Stimulated activated CD8-positive, alpha-beta memory T cell treated with anti-CD3 and anti-CD28 coated beads, Interleukin-7, amount 100 ng/mL, for 1 hour (primary cell): ENCODE results near the gene RBM4B.

Experiments used
- DNase-seq, 2 donors: peaks; one replicate each; pipeline ENCODE4 v3.0.0-alpha.2; 2020; ENCODE audit warnings: low read depth in 2 of 2

Gene RBM4B

DNA sequence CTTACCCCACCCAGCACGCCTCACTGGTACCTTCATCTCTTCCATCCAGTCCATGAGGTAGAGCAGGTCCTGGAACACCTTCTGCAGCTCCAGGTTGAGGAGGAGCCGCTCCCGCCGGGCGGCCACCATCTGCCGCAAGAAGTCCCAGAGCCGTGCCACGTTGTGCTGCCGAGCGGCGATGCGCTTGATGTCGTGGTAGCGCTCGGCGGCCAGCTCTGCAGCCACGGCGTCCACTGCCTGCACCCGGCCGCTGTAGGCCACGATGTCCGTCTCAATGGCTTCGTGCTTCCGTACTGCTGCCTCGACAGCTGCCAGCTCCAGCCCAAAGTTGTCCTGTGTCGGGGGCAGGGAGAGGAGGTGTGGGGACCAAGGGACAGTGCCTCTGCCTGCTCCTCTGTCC is 29.8 kb upstream of the RBM4B start:
- DNase-seq, result no peak

DNA sequence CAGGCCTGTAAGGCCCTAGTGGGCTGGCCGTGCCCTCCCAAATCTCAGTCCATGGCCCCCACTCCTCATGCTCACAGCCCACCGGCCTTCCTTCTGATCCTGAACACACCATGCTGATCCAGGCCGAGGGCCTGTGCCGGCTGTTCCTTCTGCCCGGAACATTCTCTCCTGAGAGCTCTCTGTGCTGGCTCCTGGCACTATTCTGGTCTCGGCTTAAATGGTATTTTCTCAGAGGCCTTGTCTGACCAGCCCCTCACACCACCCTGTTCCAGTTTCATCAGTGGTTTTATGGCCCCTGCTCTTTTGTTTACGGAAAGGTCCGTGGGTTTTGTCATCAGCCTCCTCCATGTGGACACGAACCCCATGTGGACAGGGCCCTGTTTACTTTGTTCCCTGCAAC is 29.3 kb upstream of the RBM4B start:
- DNase-seq, result no peak

- DNase-seq, result no peak
Observed at GRCh38 chr11:66705587-66706335, 28.1 kb upstream of the RBM4B start.

DNA sequence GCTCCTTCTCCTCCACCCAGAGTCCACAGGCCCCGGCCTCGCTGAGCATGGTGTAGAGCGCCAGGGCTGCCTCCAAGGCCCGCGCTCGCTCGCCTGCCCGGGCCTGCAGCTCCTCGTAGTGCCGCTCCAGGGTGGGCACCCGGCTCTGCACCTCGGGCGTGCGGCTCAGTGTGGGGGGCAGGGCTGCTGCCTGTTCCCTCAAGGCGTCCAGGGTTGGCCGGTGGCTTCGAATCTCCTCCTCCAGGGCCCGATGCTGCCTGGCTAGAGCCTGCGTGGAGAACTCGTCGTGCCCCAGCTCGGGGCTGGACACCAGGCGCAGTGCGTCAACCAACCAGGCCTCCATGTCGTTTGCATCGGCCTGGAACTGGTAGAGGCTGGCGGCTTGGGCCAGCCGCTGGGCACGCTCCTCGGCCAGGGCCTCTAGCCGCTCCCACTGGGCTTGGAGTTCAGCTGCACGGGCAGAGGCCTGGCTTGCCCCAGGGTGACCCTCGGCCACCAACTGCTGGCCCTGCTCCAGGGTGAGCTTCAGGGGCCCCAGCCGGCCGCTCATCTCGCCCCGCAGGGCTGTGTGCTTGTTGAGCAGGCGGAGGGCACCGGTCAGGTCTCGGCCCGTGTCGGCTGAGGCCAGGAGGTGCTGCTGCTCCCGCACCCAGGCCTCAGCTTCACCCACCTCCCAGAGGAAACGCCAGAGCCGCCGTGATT is 27.1 kb upstream of the RBM4B start:
- no peak for DNase-seq

DNA sequence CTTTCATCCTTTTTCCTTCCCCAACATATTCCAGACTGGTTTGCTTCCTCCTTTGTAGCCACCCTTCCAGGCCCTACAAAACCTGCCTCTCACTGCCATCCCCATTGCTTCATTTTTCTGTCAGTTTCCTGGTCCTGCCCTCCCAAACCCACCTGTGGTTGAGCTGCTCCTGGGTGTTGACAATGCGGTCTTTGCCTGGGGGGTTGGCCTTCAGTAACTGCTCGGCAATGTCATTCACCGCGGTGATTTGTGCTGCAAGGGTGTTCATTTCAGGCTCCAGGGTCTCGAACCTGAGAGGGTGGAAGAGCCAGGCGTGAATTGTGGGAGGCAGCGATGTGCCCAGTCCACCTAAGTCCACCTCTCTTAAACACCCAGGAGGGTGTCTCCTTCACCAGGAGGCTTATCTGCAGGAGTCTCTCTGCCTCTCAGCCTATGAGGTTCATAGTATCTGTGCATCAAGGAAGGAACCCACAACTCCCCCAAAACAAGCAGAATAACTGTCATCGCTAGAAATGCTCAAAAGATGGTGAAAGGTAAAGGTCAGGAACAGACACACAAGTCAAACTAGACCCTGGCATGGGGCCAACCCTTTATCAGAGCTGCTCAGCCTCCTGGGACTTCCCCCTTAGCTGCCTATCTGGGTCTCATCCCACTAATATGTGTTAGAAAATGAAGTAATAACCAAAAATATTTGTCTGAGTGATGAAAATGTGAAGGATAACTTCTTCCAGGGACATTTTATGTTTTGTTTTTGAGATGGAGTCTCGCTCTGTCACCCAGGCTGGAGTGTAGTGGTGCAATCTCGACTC is 23.9 kb upstream of the RBM4B start:
- no peak for DNase-seq

DNA sequence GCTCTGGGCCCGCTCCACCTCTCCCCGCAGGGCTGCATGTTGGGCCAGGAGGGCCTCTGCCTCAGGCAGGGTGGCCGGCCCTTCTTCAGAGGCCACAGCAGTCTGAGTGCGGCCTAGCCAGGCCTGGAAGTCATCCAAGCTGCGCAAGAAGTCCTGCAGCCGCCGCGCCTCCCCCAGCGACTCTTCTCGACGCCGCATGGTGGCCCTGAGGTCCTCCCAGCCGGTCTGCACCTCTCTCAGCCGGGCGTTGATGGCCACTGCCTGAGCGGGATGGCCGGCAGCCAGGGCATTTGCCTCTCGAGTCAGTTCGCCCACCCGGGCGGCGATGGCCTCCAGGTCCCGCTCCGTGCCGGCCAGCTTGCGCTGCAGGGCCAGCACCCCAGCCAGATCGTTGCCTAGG is 23.1 kb upstream of the RBM4B start:
- no peak for DNase-seq

DNA sequence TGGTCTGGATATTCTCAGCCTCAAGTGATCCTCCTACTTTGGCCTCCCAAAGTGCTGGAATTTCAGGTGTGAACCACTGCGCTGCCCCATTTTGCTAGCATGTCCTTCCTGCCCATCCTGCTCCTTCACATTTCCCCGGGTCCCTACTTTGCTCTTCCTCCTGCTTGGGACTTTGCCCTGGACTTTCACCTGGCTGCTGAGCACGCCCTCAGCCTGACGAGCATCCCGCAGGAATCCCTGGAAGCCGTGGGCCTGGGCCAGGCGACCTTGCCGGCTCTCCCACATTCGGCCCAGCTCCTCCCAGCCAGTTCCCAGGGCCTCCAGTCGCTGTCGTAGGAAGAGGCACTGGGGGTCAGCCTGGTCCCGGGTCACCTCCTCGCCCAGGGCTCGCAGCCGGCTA is 22.6 kb upstream of the RBM4B start:
- DNase-seq, result no peak

DNA sequence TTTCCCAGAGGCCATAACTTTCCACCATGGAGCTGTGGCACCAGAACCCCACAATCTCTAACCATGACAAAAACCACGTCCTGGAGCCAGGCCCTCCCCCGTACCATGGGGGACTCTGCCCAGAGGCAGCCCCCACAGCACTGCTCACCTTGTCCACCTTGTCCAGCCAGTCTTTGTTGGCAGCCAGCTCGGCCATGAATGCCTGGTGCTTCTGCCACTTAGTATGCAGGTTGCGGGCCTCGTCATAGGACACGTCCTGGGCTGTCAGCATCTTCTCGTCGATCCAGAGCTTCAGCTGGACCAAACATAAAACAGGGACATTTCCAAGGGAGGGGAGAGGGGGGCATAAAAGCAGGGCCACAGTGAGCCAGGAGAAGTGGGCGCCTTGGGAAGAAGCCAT is 20.8 kb upstream of the RBM4B start:
- DNase-seq, result no peak

- DNase-seq, result no peak
Observed at GRCh38 chr11:66697988-66698387, 20.3 kb upstream of the RBM4B start.

- DNase-seq, result no peak
Observed at GRCh38 chr11:66696146-66696545, 18.5 kb upstream of the RBM4B start.

DNA sequence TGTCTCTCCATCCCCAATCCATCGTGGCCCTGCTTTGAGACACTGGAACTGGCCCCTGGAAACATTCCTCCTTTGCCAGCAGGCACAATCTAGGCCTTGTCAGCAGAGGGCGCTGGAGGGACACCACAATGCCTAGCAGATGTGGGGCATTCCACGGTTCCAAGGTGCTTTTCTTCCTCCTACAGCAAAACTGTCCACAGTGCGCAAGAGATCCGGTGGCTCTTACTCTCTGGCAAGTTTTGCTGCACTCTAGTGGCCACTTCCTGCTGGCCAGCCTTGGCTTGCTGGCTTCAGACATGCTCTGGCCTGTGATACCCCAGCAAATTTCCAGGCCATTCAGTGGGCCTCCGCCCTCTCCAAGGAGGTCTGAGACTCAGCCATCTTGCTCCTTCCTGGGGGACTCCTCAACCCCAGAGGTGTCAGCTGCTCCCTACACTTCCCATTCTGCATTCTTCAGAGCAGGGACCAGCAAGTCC is 17.1 kb upstream of the RBM4B start:
- peak; percentile 54 to 77 for DNase-seq

- DNase-seq, result no peak
Observed at GRCh38 chr11:66694056-66694410, 16.3 kb upstream of the RBM4B start.

- DNase-seq, result no peak
Observed at GRCh38 chr11:66693356-66694055, 15.8 kb upstream of the RBM4B start.

- no peak for DNase-seq
Observed at GRCh38 chr11:66692871-66693331, 15.2 kb upstream of the RBM4B start.

- DNase-seq, result no peak
Observed at GRCh38 chr11:66692446-66692845, 14.8 kb upstream of the RBM4B start.

DNA sequence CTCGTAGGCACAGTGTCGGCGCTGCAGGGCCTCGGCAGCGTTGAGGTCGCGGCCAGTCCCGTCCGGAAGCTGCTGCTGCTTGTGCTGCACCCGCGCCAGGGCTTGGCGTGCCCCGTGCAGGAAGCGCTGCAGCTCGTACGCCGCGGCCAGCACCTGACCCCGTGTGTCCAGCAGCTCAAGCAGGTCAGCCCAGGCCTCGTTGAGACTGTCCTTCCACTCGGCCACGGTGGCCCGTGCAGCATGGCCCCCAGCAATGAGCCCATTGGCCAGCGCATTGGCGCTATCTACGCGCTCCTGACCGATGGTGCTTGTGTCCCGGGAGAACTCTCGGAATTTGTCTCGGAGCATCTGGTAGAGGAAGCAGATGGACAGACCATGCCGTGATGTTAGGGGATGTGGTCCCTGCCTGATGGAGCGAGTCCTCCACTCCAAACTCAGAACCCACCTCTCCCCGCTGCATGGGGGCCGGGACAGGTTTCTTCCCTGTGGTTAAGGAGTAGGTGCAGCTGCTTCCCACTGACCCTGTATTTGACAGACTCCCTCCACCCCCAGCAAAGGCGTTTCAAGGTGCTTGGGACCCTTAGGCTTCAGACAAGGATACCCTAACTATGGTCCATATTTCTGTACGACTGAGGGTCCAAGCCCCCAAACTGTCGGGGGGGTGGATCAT is 13.8 kb upstream of the RBM4B start:
- DNase-seq, result no peak

DNA sequence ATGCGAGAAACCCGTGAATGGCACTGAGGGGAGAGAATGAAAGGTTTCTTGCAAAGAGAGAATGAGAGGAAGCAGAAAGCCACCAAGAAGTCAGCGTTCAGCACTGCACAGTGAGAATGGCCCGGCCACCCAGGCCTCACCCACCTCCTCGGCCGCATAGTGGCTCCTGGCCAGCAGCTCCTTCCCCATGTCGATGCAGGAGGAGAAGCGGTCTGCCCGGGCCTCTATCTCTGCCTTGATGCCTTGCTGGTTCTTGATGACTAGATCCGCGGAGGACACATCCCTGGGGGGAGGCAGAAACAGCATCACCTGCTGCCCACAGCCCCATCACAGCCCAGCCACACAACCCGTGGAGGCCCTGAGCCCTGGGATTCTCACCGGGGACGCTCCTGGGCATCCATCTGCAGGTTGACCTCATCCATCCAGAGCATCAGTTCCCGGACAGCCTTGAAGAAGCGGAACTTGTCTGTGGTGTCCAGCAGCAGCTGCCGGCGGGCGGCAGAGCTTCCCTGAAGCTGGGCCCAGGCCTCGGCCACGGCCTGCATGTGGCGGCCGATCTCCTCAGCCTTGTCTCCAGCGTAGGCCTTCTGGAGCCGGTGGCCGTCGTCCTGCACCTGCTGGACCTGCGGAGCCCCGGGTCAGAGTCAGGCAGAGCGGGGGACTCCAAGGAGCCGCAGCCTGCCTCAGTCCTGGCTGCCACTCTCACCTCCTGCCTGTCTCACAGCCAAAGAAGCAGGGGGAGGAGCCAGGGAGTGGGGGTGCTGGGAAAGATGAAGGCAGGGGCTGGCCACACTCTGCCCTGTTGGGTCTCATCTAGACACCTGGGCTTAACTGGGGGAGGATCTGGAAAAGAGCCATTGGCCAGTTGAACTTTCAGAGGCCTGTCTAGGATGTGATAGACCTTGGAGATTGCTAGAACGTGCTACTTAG is 12.2 kb upstream of the RBM4B start:
- no peak for DNase-seq

DNA sequence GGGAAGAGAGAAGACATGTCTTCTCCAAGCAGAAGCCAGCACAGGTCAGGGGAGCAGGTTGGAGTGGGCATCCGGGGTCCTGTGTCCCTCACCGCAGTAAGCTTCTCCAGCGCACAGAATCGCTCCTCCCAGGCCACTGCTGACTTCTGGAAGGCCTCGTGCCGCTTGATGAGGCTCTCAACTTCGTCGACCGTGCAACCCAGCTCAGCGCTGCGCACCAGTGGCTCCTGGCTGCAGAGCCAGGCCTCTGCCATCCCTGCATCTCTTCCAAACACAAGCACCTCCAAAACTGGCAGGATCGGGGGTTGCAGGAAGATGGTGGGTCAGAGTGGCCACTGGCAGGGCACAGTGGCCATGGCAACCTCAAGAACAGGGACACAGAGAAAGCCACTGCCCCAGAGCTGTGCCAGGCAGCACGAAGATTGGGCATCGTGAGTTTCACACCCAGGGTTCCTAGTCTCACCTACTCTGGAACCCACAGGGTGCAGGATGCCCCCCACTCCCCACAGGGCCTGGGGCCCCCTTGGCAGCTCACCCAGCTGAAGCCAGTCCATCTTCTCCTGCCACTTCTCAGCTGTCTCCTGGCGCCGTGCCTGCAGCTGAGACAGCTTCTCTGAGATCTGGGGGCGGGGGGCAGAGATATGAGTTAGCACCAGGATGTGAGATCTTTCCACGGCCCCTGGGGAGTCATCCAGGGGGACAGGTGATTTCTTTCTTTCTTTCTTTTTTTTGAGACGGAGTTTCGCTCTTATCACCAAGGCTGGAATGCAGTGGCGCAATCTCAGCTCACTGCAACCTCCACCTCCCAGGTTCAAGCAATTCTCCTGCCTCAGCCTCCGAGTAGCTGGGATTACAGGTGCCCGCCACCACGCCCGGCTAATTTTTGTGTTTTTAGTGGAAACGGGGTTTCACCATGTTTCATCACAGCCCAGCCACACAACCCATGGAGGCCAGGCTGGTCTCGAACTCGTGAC is 11.2 kb upstream of the RBM4B start:
- no peak for DNase-seq

GRCh38 chr11:66687831-66688281 is 10.2 kb upstream of the RBM4B start:
- DNase-seq, result no peak
